Measurements from ENCODE around the gene STOX1.

Gene STOX1

DNA sequence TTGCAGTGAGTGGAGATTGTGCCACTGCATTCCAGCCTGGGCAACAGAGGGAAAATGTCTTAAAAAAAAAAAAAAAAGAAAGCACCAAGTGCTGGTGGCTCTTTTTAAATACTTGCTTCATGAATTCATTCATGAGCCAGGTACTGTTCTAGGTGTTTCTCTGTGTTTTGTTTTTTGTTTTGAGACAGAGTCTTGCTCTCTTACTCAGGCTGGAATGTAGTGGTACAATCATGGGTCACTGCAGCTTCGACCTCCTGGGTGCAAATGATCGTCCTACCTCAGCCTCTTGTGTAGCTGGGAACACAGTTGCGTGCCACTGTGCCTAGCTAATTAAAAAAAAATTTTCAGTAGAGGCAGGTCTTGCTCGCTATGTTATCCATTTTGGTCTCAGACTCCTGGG is 5.3 kb downstream of the STOX1 start:
- no peak for TF ChIP-seq FOXP2 (optimal IDR thresholded peaks at IDR 0.05; ENCODE audit: borderline replicate concordance, extremely low read depth, extremely low read length, insufficient read depth)
- TF ChIP-seq TAF1 (IDR thresholded peaks at IDR 0.05; ENCODE audit: borderline replicate concordance, insufficient read depth, low read length): no peak
- TF ChIP-seq SIN3A (IDR thresholded peaks at IDR 0.05; ENCODE audit: borderline replicate concordance, insufficient read depth, low read length): no peak
- TF ChIP-seq, protein P1, sequence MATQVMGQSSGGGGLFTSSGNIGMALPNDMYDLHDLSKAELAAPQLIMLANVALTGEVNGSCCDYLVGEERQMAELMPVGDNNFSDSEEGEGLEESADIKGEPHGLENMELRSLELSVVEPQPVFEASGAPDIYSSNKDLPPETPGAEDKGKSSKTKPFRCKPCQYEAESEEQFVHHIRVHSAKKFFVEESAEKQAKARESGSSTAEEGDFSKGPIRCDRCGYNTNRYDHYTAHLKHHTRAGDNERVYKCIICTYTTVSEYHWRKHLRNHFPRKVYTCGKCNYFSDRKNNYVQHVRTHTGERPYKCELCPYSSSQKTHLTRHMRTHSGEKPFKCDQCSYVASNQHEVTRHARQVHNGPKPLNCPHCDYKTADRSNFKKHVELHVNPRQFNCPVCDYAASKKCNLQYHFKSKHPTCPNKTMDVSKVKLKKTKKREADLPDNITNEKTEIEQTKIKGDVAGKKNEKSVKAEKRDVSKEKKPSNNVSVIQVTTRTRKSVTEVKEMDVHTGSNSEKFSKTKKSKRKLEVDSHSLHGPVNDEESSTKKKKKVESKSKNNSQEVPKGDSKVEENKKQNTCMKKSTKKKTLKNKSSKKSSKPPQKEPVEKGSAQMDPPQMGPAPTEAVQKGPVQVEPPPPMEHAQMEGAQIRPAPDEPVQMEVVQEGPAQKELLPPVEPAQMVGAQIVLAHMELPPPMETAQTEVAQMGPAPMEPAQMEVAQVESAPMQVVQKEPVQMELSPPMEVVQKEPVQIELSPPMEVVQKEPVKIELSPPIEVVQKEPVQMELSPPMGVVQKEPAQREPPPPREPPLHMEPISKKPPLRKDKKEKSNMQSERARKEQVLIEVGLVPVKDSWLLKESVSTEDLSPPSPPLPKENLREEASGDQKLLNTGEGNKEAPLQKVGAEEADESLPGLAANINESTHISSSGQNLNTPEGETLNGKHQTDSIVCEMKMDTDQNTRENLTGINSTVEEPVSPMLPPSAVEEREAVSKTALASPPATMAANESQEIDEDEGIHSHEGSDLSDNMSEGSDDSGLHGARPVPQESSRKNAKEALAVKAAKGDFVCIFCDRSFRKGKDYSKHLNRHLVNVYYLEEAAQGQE (IDR thresholded peaks at IDR 0.05; ENCODE audit: insufficient read depth in 1 of 2, low read depth in 2 of 2, low read length in 2 of 2): no peak
- no peak for TF ChIP-seq POLR2AphosphoS5 (IDR thresholded peaks at IDR 0.05; ENCODE audit: low read depth, low read length)

DNA sequence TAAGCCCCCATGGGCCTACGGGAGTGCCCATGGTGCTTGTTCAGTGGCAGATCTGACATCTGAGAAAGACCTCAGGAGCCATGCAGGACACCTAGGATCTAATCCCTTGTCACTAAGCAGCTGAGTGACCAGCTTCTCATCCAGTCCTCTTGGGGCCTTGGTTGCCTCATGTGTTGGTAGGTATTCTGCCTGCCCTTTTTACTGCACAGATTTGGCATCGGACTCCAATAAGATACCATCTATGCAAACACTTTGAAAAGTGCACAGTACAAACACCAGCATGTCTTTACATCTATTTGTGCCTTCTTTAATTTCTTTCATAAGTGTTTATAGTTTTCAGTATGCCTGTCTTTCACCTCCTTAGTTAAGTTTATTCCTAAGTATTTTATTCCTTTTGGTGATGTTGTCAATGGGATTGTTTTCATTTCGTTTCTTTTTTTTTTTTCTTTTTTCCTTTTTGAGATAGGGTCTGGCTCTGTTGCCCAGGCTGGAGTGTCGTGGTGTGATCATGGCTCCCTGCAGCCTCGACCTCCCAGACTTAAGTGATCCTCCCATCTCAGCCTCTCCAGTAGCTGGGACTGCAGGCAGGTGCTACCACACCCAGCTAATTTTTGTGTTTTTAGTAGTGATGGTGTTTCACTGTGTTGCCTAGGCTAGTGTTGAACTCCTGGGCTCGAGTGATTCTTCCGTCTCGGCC is 10.4 kb downstream of the STOX1 start:
- no peak for TF ChIP-seq SIN3A (IDR thresholded peaks at IDR 0.05; ENCODE audit: borderline replicate concordance, insufficient read depth, low read length)
- TF ChIP-seq POLR2AphosphoS5 (IDR thresholded peaks at IDR 0.05; ENCODE audit: low read depth, low read length): no peak
- no peak for TF ChIP-seq FOXP2 (optimal IDR thresholded peaks at IDR 0.05; ENCODE audit: borderline replicate concordance, extremely low read depth, extremely low read length, insufficient read depth)
- TF ChIP-seq TAF1 (IDR thresholded peaks at IDR 0.05; ENCODE audit: borderline replicate concordance, insufficient read depth, low read length): no peak
- TF ChIP-seq, protein P1 (IDR thresholded peaks at IDR 0.05; ENCODE audit: insufficient read depth in 1 of 2, low read depth in 2 of 2, low read length in 2 of 2): no peak

DNA sequence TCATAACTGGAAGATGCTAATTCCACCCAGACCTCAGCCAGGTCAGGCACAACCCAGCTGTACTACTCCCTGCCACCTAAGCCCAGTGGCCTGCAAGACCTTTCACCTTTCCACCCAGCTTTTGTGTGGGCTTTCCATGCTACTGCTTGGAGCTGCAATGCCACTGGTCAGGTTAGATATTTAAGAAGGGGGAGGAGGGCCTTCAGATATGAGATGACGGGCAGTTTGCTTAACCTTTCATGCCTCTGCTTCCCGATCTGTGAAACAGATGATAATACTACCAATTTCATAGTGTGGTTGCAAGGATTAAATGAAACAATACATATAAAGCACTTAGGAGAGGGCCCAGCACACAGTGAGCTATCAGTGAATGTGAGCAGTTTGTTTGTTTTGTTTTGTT is 20.9 kb downstream of the STOX1 start:
- no peak for TF ChIP-seq POLR2AphosphoS5 (IDR thresholded peaks at IDR 0.05; ENCODE audit: low read depth, low read length)
- TF ChIP-seq SIN3A (IDR thresholded peaks at IDR 0.05; ENCODE audit: borderline replicate concordance, insufficient read depth, low read length): no peak
- no peak for TF ChIP-seq TAF1 (IDR thresholded peaks at IDR 0.05; ENCODE audit: borderline replicate concordance, insufficient read depth, low read length)
- TF ChIP-seq FOXP2 (optimal IDR thresholded peaks at IDR 0.05; ENCODE audit: borderline replicate concordance, extremely low read depth, extremely low read length, insufficient read depth): no peak
- TF ChIP-seq, protein P1 (IDR thresholded peaks at IDR 0.05; ENCODE audit: insufficient read depth in 1 of 2, low read depth in 2 of 2, low read length in 2 of 2): no peak

DNA sequence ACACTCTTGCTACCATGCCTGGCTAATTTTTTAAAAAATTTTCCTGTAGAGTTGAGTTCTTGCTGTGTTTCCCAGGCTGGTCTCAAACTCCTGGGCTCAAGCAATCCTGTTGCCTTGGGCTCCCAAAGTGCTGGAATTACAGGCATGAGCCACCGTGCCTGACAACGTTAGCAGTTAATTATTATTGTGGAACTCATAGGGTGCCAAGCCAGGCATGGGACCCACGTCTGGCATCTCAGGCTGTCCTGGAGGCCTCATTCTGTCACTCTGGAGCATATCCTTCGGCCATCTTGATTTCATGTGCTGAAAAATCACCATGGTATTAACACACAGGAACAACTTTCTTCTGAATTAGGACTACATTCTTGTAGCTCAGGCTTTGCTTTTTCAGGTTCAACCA is 21.5 kb downstream of the STOX1 start:
- no peak for TF ChIP-seq FOXP2 (optimal IDR thresholded peaks at IDR 0.05; ENCODE audit: borderline replicate concordance, extremely low read depth, extremely low read length, insufficient read depth)
- TF ChIP-seq POLR2AphosphoS5 (IDR thresholded peaks at IDR 0.05; ENCODE audit: low read depth, low read length): no peak
- no peak for TF ChIP-seq SIN3A (IDR thresholded peaks at IDR 0.05; ENCODE audit: borderline replicate concordance, insufficient read depth, low read length)
- no peak for TF ChIP-seq TAF1 (IDR thresholded peaks at IDR 0.05; ENCODE audit: borderline replicate concordance, insufficient read depth, low read length)

DNA sequence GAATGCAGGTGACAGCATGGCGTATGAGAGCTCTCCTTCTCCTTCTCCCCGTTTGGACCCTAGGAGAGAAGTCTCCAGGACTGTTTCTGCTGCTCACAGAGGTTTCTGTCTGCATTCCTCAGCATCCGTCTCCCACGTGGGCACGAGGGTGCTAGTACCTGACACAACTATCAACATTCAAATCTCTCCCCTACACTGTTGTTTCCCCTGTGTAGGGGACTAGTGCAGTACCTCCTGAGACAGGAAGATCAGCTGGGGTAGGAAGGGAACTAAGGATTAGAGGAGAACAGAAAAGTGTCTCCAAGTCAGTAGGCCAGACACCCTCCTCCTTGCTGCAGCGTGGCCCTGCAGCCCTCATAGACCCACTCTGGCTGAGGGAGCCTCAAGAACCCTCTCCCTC is 29.0 kb downstream of the STOX1 start:
- no peak for TF ChIP-seq SIN3A (IDR thresholded peaks at IDR 0.05; ENCODE audit: borderline replicate concordance, insufficient read depth, low read length)
- TF ChIP-seq, protein P1 (IDR thresholded peaks at IDR 0.05; ENCODE audit: insufficient read depth in 1 of 2, low read depth in 2 of 2, low read length in 2 of 2): no peak
- TF ChIP-seq FOXP2 (optimal IDR thresholded peaks at IDR 0.05; ENCODE audit: borderline replicate concordance, extremely low read depth, extremely low read length, insufficient read depth): no peak
- no peak for TF ChIP-seq POLR2AphosphoS5 (IDR thresholded peaks at IDR 0.05; ENCODE audit: low read depth, low read length)
- no peak for TF ChIP-seq TAF1 (IDR thresholded peaks at IDR 0.05; ENCODE audit: borderline replicate concordance, insufficient read depth, low read length)
